DMS153 treated with DMSO at 0.1 percent for 48 hours (cell line): Measurements from ENCODE around the gene CYP21A2.
"Not testable (repeated sequence)": the region's sequence is repeated elsewhere in the genome, so short reads cannot be mapped to it uniquely, and the experiment has no call there.

Source experiments
- DNase-seq: peaks from one replicate; lab custom pipeline; 2025; ENCODE audit not compliant: unreplicated experiment; lab: John Stamatoyannopoulos, UW

Gene CYP21A2

DNA sequence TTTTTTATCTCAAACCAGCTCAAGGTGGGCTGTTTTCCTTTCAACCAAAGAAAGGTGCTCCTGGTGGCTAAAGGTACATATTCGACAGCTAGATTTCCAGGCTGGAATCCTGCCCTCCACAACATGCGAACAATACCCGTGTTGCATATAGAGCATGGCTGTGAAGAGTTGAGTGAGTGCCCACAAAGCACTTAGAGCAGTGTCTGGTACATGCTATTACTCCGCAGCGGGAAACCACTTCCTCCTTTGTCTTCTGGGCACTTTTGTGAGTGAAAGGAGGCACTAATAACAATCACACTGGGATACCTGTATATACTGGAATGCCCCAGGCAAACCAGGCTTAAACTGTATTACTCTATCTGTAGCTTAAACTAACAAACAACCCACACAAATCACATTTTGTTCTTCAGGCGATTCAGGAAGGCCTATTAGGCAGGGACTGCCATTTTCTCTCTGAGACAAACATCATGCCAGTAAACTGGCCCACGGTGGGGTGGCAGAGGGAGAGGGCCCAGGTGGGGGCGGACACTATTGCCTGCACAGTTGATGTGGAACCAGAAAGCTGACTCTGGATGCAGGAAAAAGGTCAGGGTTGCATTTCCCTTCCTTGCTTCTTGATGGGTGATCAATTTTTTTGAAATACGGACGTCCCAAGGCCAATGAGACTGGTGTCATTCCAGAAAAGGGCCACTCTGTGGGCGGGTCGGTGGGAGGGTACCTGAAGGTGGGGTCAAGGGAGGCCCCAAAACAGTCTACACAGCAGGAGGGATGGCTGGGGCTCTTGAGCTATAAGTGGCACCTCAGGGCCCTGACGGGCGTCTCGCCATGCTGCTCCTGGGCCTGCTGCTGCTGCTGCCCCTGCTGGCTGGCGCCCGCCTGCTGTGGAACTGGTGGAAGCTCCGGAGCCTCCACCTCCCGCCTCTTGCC, at the start of gene CYP21A2:
TSS of gene CYP21A2 (plus strand) at position 818 of the 927 bp plus-strand sequence. CDS start at position 826, 8 bp downstream.
- DNase-seq: not testable (repeated sequence)

DNA sequence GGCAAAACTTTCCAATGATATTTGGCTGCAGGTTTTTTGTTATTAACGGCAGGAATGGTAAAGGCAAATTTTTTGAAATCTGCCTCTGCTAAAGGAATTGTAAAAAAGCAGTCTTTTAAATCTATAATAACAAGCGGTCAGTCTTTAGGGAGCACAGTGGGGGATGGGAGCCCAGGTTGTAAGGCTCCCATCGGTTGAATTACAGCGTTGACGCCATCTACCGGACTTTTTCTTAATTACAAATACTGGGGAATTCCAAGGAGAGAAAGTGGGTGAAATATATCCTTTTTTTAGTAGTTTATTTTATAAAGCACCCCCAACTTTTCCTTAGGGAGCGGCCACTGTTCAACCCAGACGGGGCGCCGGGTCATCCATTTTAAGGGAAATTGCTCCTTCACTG, 48.9 kb upstream of the CYP21A2 start:
- not testable (repeated sequence) for DNase-seq

DNA sequence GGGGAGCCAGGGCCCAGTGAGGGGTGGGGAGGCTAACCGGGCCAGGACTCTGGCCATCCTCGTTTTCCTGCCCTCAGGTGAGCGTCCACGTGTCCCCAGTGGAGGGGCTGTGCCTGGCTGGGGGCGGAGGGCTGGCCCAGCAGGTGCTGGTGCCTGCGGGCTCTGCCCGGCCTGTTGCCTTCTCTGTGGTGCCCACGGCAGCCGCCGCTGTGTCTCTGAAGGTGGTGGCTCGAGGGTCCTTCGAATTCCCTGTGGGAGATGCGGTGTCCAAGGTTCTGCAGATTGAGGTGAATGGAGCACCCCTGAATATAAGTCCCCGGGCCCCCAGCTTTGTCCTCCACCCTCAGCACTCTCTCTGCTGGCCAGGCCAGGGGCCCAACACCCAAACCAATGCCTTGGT, 43.8 kb upstream of the CYP21A2 start:
- not testable (repeated sequence) for DNase-seq

GRCh38 chr6:31996385-31996784, 41.8 kb upstream of the CYP21A2 start:
- DNase-seq: not testable (repeated sequence)

DNA sequence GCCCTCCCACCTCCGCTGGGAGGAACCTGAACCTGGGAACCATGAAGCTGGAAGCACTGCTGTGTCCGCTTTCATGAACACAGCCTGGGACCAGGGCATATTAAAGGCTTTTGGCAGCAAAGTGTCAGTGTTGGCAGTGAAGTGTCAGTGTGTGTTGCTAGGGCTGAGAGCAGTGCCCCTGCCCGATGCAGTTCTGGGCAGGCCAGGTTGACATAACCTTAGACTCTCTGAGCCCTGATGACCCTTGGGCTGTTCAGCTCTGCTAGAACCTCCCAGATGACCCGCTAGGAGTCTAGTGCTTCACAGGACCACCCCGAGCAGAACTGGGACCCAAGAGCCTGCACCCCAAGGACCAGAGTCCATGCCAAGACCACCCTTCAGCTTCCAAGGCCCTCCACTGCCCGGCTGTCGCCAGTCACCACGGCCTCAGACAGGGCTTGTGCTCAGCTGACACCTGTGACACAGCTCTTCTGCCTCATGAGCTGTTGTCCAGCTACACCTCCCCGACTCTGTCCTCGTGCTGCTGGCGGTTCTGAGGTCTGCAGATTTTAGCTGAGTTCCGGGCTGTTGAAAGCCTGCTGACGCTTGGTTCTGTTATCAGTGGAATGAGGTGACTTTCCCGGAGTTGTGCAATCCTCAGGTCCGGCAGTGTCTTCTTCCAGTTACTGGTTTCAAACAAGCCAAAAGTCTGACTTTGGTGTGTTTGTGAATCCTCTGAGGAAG, 35.5 kb upstream of the CYP21A2 start:
- not testable (repeated sequence) for DNase-seq

GRCh38 chr6:32003301-32003700, 34.9 kb upstream of the CYP21A2 start:
- not testable (repeated sequence) for DNase-seq

DNA sequence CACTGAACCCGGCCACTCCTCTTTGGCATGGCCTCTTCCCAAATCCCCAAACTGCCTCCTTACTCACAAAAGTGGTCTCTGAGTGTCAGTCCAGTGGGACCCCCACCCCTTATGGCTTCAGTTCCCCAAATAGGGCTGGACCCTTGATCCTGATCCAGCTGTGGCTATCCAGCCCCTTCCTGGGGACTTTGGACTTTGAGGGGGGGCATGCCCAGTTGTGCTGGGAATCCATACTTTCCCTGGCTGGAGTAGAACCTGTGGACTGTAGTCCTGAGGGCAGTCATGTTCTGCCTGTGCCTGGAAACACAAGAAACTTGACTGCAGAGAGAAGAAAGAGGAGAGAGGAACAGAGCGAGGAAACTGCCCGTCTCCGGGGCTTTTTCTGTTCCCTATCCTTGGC, 33.8 kb upstream of the CYP21A2 start:
- not testable (repeated sequence) for DNase-seq

DNA sequence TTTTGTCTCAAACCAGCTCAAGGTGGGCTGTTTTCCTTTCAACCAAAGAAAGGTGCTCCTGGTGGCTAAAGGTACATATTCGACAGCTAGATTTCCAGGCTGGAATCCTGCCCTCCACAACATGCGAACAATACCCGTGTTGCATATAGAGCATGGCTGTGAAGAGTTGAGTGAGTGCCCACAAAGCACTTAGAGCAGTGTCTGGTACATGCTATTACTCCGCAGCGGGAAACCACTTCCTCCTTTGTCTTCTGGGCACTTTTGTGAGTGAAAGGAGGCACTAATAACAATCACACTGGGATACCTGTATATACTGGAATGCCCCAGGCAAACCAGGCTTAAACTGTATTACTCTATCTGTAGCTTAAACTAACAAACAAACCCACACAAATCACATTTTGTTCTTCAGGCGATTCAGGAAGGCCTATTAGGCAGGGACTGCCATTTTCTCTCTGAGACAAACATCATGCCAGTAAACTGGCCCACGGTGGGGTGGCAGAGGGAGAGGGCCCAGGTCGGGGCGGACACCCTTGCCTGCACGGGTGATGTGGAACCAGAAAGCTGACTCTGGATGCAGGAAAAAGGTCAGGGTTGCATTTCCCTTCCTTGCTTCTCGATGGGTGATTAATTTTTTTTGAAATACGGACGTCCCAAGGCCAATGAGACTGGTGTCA, 33.2 kb upstream of the CYP21A2 start:
- not testable (repeated sequence) for DNase-seq

DNA sequence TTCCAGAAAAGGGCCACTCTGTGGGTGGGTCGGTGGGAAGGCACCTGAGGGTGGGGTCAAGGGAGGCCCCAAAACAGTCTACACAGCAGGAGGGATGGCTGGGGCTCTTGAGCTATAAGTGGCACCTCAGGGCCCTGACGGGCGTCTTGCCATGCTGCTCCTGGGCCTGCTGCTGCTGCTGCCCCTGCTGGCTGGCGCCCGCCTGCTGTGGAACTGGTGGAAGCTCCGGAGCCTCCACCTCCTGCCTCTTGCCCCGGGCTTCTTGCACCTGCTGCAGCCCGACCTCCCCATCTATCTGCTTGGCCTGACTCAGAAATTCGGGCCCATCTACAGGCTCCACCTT, 32.7 kb upstream of the CYP21A2 start:
- not testable (repeated sequence) for DNase-seq

GRCh38 chr6:32005991-32006529, 32.2 kb upstream of the CYP21A2 start:
- DNase-seq: not testable (repeated sequence)

DNA sequence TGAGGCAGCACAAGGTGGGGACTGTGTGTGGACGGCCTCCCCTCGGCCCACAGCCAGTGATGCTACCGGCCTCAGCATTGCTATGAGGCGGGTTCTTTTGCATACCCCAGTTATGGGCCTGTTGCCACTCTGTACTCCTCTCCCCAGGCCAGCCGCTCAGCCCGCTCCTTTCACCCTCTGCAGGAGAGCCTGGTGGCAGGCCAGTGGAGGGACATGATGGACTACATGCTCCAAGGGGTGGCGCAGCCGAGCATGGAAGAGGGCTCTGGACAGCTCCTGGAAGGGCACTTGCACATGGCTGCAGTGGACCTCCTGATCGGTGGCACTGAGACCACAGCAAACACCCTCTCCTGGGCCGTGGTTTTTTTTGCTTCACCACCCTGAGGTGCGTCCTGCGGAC, 31.1 kb upstream of the CYP21A2 start:
- DNase-seq: not testable (repeated sequence)

DNA sequence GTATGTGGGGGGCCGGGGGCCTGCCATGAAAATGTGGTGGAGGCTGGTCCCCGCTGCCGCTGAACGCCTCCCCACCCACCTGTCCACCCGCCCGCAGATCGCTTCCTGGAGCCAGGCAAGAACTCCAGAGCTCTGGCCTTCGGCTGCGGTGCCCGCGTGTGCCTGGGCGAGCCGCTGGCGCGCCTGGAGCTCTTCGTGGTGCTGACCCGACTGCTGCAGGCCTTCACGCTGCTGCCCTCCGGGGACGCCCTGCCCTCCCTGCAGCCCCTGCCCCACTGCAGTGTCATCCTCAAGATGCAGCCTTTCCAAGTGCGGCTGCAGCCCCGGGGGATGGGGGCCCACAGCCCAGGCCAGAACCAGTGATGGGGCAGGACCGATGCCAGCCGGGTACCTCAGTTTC, 30.2 kb upstream of the CYP21A2 start:
- DNase-seq: not testable (repeated sequence)

DNA sequence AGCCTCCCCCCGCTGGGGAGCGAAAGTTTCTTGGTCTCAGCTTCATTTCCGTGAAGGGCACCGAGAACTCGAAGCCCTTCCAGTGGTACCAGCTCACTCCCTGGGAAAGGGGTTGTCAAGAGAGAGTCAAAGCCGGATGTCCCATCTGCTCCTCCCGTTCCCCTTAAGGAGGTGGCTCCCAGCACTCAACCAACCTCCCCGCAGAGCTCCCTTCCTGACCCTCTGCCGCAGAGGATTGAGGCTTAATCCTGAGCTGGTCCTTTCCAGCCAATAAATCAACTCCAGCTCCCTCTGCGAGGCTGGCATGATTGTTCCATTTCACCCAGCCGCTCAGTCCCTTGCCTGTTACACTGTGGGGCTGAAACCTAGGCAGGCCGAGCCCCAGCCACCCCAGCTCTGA, 29.6 kb upstream of the CYP21A2 start:
- not testable (repeated sequence) for DNase-seq

GRCh38 chr6:32009537-32009936, 28.7 kb upstream of the CYP21A2 start:
- not testable (repeated sequence) for DNase-seq

GRCh38 chr6:32010856-32011530, 27.2 kb upstream of the CYP21A2 start:
- not testable (repeated sequence) for DNase-seq

DNA sequence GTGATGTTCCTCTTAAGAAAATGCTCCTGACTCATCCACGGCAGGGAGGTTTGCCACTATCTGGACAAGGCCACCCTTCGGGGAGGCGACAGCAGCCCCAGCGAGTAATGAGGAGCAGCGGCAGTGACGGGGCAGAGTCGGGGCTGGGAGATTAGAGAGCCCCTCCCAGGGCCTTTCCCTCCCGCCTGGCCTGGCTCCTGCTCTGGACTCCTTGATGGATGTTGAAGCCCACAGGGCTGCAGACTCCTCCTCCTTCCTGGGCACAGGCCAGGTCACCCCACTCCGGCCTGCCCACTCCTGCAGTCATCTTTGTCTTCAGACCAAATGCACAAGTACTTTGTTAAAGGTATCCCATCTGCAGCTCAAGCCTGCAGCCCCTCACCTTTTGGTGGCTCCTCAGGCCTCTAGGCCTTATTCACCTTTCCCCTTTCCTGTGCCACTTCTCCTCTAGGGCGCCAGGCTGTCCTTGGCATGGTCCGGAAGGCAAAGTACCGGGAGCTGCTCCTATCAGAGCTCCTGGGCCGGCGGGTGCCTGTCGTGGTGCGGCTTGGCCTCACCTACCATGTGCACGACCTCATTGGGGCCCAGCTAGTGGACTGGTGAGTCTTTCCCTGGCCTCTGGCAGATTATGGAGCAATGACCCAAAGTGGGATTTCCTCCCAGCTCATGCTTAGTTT, 25.1 kb upstream of the CYP21A2 start:
- not testable (repeated sequence) for DNase-seq

DNA sequence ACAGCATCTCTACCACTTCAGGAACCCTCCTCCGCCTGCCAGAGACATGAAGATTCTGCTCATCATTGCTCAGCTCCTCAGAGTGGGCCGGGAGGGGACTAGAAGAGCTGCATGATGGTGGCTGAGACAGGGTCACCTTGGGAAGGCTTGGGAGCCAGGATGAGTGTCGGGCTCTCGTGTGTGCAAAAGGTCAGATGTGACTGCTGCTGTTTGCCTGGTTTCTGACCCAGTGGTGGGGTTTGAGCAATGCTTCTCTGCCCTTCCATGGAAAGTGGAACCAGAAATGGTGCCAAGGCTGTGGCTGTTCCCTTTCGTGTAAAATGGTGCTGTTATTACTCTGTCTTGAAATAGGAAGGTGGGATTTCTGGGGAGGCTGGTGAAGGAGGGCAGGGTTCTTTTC, 24.5 kb upstream of the CYP21A2 start:
- not testable (repeated sequence) for DNase-seq

- DNase-seq: not testable (repeated sequence)
Observed at GRCh38 chr6:32014547-32014946, 23.7 kb upstream of the CYP21A2 start, which contains the start of gene C4B. Gene C4B, plus strand, starts transcription at chr6:32014795. Its CDS starts 51 bp downstream, at chr6:32014846.

DNA sequence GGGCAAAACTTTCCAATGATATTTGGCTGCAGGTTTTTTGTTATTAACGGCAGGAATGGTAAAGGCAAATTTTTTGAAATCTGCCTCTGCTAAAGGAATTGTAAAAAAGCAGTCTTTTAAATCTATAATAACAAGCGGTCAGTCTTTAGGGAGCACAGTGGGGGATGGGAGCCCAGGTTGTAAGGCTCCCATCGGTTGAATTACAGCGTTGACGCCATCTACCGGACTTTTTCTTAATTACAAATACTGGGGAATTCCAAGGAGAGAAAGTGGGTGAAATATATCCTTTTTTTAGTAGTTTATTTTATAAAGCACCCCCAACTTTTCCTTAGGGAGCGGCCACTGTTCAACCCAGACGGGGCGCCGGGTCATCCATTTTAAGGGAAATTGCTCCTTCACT, 16.1 kb upstream of the CYP21A2 start:
- not testable (repeated sequence) for DNase-seq

- not testable (repeated sequence) for DNase-seq
Observed at GRCh38 chr6:32028631-32029030, 9.6 kb upstream of the CYP21A2 start.
